ENCODE data around the gene NPAS1. TPM values are rescaled to one million over a fixed set of nuclear protein-coding genes. Genes with fewer than 3 reads are reported as not detected.
"Not testable (repeated sequence)": the region's sequence is repeated elsewhere in the genome, so short reads cannot be mapped to it uniquely, and the experiment has no call there.

NPAS1 gene
- total RNA-seq, 1 donor from 2014 or later: 0.08 TPM

- no peak for ATAC-seq
- no peak for DNase-seq (ENCODE audit: low spot score)
These were observed 55.0 kb downstream of the NPAS1 start for GRCh38 chr19:47074621-47075020.

GRCh38 chr19:47075179-47075810 lies 55.7 kb downstream of the NPAS1 start:
- no peak for ATAC-seq
- no peak for DNase-seq (ENCODE audit: low spot score)

GRCh38 chr19:47075941-47076340 lies 56.3 kb downstream of the NPAS1 start:
- ATAC-seq (peak; percentile 9), DNase-seq (ENCODE audit: low spot score) (no peak)

GRCh38 chr19:47078351-47078750 lies 58.7 kb downstream of the NPAS1 start:
- not testable (repeated sequence) for ATAC-seq; DNase-seq (ENCODE audit: low spot score)

- ATAC-seq (no peak), DNase-seq (ENCODE audit: low spot score) (no peak)
These were observed 61.5 kb downstream of the NPAS1 start for GRCh38 chr19:47081095-47081494.

- ATAC-seq: no peak
- no peak for DNase-seq (ENCODE audit: low spot score)
These were observed 62.9 kb downstream of the NPAS1 start for GRCh38 chr19:47082493-47082892.

GRCh38 chr19:47084879-47085439 lies 65.3 kb downstream of the NPAS1 start:
- ATAC-seq (no peak), DNase-seq (ENCODE audit: low spot score) (no peak)

GRCh38 chr19:47086280-47086679 lies 66.6 kb downstream of the NPAS1 start:
- DNase-seq (ENCODE audit: low spot score): no peak

GRCh38 chr19:47089767-47090350 lies 70.2 kb downstream of the NPAS1 start:
- ATAC-seq: no peak
- no peak for DNase-seq (ENCODE audit: low spot score)

More at GRCh38 chr19:47086280-47086679, 66.6 kb downstream of the NPAS1 start:
- ATAC-seq: no peak

GRCh38 chr19:47093254-47093653 lies 73.6 kb downstream of the NPAS1 start:
- ATAC-seq (no peak), DNase-seq (ENCODE audit: low spot score) (no peak)

- ATAC-seq (no peak), DNase-seq (ENCODE audit: low spot score) (no peak)
These were observed 74.2 kb downstream of the NPAS1 start for GRCh38 chr19:47093841-47094240.

- DNase-seq (ENCODE audit: low spot score) (no peak), ATAC-seq (no peak)
These were observed 75.2 kb downstream of the NPAS1 start for GRCh38 chr19:47094557-47095475.

Other genes with a start within 250 kb of the NPAS1 start
- gene SLC1A5, start 231.2 kb upstream of the NPAS1 start, total RNA-seq: 3.8 TPM
- gene AP2S1, start 169.0 kb upstream of the NPAS1 start, total RNA-seq: 89.1 TPM
- gene ARHGAP35, start 158.8 kb upstream of the NPAS1 start, total RNA-seq: 56.9 TPM
- 19.2 TPM for gene TMEM160, start 28.8 kb downstream of the NPAS1 start, total RNA-seq
- 18.5 TPM for gene ZC3H4, start 93.9 kb downstream of the NPAS1 start, total RNA-seq
- 22.0 TPM for gene SAE1, start 111.0 kb downstream of the NPAS1 start, total RNA-seq
- 2.7 TPM for gene BBC3, start 211.4 kb downstream of the NPAS1 start, total RNA-seq
- gene CCDC9, start 236.7 kb downstream of the NPAS1 start, total RNA-seq: 10.4 TPM